CD4-positive, alpha-beta T cell treated with Interleukin-6 for 4 hours (primary cell): Measurements from ENCODE around the gene ZNF709.
A peak's percentile ranks its signal among the peaks of the same experiment; 100 is the strongest.
"Not testable (repeated sequence)": the region's sequence is repeated elsewhere in the genome, so short reads cannot be mapped to it uniquely, and the experiment has no call there.

Experiments
- DNase-seq: peaks from one replicate; pipeline ENCODE4 v3.0.0-alpha.2; 2020; ENCODE audit warnings: mixed read lengths

The ZNF709 gene

DNA sequence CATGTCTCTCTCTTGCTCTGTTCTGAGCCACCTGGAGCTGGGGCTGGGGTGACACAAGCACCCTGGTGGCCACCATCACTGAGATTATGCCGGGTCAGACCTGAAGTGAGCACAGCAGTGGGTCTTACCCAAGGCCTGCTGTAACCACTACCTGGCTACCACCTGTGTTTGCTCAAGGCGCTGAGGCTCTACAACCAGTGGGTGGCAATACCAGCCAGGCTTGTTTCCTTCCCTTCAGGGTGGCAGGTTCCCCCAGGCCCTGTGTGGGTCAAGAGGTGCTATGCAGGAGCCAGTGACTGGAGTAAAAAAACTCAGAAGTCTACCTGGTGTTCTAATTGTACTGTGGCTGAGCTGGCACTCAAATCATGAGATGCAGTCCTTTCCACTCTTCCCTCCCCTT, 35.8 kb downstream of the ZNF709 start:
- DNase-seq = no peak

DNA sequence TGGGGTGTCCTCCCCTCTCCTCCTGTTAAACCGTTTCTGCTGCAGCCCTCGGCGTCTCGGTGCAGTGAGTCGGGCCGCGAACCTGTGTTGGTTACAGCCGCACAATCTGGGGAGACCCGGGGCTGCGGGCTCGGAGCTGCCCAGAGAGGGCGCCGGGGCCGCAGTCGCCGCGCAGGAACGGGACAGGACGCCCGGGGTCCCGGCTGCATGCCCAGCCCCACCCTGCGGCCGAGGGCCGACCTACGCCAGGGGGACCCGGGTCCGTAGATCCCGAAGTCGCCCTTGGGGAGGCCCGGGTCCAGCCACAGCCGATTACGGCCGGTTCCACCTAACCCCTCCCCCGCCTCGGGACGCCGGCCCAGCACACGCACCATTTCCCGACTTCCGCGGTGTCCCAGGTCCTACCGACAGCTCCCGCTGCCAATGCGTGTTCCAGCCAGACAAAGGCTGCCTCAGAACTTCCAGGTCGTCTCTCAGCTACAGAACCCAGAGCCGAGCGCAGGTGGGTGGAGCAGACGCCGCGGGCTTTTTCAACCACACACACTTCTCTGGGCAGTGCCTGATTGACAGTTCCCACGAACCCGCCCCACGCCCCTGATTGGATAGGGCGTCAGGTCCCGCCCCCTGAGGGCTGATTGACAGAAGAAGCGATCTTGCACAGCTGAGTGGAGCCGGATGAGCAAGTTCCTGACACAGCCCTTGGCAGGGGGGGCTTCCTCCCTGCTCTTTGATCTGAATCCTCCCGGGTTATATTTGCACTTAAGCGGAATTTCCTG, 43.9 kb downstream of the ZNF709 start, which contains the start of gene ZNF443:
Gene ZNF443 (minus strand): TSS at position 481 of the 776 bp plus-strand sequence. CDS start 107 bp downstream, at position 374.
- peak; percentile 99 for DNase-seq

DNA sequence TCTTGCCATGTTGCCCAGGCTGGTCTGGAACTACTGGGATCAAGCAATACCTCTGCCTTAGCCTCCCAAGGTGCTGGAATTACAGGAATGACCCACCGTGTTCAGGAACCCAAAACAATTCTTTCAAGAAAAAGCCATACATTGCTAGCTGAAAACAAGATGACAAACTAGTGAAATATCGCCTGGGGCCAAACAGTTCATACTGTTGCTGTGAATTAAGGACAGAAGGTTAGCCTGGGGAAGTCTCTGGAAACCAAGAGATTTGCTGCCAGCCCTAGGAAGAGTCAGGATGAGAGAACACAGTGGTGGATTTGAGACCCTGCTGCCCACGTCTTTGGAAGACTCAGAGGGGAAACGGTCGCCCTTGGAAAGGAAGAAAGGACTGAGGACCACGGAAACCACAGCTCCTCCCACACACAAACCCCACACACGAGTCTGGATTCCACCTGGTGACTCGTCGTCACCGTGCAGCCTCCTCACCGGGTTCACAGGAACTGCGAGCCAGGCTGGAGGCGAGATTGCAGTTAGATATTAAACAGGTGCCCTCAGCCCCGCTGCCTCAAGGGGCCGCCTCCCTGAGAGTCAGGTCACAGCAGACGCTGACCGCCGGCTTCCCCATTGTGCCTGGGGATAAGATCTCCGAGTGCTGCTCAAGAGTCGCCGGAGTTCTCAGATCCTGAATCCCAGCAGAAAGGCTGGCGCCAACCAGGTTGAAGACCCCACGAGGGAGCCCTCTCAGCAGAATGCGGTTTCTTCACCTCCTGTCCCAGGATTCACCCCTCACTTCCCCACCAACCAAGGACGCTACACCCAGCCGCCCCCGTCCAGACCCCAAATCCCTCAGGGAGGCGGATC, 44.7 kb downstream of the ZNF709 start:
- DNase-seq = peak; percentile 21

DNA sequence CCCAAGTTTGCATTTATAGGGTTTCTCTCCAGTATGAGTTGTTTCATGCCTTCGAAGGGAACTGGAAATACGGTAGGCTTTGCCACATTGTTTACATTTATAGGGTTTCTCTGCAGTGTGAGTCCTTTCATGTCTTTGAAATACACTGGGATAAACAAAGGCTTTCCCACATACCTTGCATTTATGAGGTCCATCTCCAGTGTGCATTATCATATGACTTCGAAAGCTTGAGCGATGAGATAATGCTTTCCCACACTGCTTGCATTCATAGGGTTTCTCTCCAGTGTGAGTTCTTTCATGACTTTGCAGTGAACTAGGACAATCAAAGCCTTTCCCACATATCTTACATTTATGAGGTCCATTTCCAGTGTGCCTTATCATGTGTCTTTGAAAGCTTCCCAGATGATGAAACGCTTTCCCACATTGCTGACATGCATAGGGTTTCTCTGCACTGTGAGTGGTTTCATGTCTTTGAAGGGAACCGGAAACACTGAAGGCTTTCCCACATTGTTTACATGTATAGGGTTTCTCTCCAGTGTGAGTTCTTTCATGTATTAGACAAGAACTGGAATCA, 53.8 kb downstream of the ZNF709 start:
- not testable (repeated sequence) for DNase-seq

DNA sequence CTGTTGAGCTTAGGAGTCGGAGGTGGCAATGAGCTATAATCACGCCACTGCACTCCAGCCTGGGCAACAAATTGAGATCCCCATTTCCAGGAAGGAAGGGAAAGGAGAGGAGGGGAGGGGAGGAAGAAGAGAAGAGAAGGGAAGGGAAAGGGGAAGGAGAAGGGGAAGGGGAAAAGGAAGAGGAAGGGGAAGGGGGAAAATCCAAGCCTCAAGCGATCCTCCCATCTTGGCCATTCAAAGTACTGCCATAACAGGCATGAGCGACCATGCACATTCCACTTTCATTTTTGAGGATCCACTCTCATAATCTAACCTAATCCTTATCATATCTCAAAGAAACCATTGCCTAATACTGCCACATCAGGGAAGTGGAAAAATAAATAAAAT, 58.7 kb downstream of the ZNF709 start:
- DNase-seq = no peak

DNA sequence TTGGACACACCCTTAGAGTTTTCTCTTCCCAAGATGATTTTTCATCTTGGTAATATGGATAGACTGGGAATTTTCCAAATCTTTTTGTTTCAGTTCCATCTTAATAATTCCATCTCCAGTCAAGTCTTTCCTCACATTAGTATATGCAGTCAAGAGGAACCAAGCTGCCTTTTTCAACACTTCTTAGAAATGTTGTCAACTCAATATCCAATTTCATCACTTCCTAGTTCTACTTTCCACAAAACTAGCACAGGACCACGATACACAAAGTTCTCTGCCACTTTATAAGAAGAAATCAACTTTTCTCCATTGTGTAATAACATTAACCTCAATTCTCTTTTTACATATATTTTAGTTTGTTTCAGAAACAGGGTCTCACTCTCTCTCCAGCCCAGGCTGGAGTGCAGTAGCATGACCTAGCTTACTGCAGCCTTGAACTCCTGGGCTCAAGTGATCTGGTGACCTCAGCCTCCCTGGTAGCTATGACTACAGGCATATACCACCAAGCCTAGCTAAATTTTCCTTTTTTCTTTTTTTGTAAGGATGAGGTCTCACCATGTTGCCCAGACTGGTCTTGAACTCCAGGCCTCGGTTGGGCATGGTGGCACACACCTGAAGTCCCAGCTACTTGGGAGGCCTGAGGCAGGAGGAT, 59.3 kb downstream of the ZNF709 start:
- no peak for DNase-seq

DNA sequence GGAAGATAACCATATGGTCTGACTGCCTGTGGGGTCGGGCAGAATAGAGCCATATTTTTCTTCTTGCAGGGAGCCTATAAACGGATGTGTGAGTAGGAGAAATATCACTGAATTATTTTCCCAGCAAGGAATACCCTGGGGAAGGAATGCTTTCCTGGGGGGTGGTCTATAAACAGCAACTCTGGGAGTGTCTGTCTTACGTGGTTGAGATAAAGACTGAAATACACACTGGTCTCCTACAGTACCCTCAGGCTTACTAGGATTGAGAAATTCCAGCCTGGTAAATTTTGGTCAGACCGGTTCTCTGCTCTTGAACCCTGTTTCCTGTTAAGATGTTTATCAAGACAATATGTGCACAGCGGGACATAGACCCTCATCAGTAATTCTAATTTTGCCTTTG, 67.3 kb downstream of the ZNF709 start:
- not testable (repeated sequence) for DNase-seq

DNA sequence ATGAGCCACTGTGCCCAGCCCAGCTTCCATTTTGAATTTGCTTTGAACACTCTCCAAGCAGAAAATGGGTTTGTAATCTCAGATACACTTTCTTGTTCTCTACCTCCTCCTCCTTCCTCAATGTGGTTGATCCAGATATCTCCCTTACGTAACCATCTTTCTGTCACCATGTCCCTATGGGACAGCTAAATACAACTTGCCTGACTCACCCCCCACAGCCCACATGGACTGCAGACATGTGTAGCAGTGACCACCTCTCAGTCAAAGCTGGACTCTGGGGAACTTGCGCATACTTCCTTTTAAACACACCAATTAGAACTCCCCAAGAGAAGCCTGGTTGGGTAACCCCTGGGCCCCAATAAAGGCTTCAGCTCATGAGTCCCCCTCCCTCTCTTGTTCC, 72.7 kb downstream of the ZNF709 start:
- no peak for DNase-seq
